Activated CD4-positive, alpha-beta T cell treated with anti-CD3 and anti-CD28 coated beads, Interleukin-2, Interleukin-6, amounts not matched to agents 100 ng/mL and 50 ng/mL, durations not matched to agents 16 hours and 8 hours (primary cell): ENCODE data around the gene MRC1.

Source experiments
- DNase-seq: peaks from one replicate; pipeline ENCODE4 v3.0.0-alpha.2; 2020

MRC1 gene

DNA sequence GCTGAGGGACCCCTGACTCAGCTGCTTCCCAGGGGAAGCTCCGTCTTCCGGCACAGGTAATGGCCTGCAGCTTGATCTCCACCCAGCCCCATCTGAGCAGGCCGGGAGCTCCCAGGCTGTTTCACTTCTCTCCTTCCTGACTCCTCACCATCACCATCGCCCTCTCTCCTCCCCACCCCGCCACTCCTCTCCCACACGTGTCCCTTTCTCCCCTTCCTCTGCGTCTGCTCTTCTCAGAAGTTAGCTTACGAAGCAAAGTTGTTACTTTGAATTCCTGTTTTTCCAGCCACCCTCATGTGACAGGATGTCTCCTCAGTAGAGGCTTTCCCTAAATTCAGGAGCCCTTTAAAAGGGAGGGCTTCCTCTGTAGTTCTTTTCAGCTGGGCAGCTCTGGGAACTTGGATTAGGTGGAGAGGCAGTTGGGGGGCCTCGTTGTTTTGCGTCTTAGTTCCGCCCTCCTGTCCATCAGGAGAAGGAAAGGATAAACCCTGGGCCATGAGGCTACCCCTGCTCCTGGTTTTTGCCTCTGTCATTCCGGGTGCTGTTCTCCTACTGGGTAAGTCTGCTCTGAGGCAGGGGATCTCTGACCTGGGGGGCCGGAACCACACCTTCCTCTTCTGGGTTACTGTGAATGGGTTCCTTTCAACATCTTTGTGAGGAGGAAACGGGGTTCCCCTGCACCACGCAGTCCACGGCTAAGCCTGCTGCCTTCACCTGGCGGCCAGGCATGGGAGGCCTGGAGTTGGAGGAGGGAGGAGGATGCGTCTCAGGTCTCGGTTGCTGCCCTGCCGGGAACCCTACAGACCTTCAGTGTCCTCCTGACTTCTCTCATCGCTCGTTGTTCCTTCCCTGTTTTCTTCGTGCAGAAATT lies at the start of gene MRC1:
Gene MRC1 (plus strand): TSS at position 378 of the 871 bp plus-strand sequence. CDS start 118 bp downstream, at position 496.
- DNase-seq = no peak

- DNase-seq = no peak
These were observed 45.0 kb upstream of the MRC1 start for GRCh38 chr10:17764142-17764541.

GRCh38 chr10:17765602-17766001 lies 43.5 kb upstream of the MRC1 start:
- DNase-seq = no peak

- DNase-seq = no peak
These were observed 42.4 kb upstream of the MRC1 start for GRCh38 chr10:17766731-17767130.

- no peak for DNase-seq
These were observed 40.7 kb upstream of the MRC1 start for GRCh38 chr10:17768496-17768895.

DNA sequence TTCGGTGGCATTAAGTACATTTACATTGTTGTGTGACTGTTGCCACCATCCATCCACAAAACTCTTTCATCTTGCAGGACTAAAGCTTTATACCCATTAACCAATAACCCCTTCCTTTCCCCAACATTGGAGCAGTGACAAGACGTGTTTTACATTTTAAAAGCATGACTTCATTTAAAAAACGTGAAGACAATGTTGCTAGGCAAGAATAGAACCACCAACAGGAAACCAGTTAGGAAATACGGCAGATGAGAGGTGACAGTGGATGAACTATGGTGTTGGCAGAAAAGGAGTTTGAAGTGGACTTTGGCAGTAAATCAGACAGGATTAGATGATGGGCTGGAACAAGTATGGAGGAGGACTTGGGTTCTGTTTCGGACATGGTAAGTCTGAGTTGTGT lies 40.2 kb upstream of the MRC1 start:
- no peak for DNase-seq

DNA sequence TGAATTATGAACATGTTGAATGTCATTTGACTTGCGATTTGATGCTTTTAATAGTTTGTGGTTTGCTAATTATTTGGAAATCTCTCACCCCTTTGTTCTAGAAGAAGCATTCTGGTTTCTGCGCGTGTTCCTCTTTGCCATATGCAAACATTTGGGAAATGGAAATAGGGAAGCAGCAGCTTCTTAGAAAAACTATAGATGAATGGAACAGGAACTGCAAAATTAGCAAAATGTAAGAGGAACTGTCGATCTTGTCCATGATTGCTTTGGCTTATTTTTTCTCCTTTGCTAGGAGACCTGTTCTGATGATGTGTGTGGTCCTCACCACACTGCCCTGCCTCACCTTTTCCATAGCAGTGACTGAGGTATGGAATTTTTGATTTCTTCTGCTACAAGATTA lies 38.1 kb upstream of the MRC1 start:
- DNase-seq = no peak

DNA sequence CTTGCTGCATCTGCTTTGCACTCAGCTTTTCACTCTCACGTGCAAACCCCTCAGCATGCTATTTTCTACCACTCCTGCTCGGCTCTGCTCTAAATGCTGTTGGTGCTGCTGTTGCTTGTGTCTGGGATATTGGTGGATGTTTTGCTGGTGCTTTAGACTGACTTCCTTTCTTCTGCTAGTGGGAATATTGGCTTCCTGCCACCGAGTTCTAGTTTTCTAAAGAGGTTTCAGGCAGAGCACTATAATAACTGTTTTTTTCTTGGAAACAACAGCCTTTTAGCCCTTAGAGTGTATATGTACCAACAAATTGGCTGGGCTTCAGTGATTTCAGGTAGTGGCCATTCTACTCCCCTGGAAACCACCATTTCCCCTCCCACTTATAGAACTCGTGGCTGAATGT lies 29.4 kb upstream of the MRC1 start:
- no peak for DNase-seq

- no peak for DNase-seq
These were observed 28.4 kb upstream of the MRC1 start for GRCh38 chr10:17780727-17781126.

GRCh38 chr10:17781856-17782255 lies 27.3 kb upstream of the MRC1 start:
- DNase-seq = no peak

- no peak for DNase-seq
These were observed 26.1 kb upstream of the MRC1 start for GRCh38 chr10:17782921-17783665.

DNA sequence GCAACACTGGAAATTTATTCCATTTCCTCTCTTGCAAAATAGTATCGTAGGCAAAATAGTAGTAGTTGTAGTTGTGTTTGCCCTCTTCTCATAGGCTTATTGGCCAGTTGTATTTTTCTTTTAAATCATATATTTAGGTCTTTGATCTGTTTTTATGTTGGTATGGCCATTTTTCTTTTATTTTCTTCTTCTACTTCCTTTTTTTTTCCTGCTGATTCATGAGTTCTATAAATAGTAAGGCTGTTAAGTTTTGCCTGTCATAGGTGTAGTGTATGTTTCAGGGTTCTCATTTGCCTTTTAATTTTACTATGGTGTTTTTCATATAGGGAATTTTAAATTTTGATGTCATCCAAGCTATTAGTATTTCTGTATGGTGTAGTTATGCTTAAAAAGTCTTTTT lies 25.4 kb upstream of the MRC1 start:
- no peak for DNase-seq

DNA sequence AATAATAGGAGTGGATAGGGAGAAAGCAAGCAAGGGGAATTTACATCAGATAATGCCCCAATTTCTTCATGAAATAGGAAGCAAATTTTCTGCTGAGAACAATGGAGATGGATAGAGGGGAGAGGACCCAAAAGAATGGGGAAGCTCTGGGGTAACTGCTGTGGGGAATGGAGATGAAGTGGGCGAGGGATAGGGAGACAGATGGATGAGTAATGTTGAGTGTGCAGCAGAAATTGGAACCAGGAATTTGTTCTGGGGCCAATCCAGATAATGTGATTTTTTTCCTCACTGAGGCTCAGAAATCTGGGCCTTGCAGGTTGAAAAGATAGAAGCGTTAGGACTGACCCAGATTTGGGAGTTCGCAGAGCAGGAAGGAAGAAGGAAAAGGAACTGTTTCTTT lies 24.5 kb upstream of the MRC1 start:
- no peak for DNase-seq

- DNase-seq = no peak
These were observed 23.7 kb upstream of the MRC1 start for GRCh38 chr10:17785276-17785930.

DNA sequence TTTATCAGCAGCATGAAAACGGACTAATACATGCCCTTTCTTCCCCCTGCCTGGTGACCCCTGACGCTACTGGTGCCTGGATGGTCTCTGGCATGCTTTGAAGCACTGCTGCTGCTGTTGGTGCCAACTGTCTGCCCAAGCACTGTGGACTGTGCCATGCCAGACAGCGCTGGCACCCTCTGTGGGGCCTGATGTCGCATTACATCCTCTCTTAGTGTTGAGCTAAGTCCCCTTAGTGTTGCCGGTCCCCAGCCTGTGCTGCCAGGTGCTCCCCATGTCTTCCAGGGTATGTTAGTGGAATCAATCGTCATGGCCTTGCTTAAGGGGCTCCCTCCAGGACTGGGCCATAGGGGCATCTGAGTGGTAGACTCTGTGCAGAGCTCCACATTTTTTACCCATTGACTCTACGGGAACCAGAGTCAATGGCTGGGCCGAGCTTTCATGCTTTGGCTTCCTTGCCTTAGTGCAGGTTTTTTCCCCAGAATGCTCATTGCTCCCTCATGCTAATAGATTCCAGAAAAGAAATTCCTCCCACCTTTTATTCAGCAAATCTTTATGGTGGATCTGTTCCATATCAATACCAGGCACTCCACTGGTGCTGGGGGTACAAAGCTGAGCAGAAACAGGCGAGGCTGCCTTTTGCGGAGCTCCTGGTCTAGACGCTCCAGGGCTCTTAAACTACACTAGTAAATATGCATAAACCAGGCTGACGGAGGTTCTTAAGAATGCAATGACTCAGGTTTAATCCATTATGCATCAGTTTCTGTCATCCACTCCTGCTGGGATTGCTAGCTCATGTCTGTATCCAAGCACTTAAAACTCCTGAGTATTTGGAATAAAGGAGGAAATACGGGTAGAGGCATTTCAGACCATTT lies 21.8 kb upstream of the MRC1 start:
- no peak for DNase-seq

DNA sequence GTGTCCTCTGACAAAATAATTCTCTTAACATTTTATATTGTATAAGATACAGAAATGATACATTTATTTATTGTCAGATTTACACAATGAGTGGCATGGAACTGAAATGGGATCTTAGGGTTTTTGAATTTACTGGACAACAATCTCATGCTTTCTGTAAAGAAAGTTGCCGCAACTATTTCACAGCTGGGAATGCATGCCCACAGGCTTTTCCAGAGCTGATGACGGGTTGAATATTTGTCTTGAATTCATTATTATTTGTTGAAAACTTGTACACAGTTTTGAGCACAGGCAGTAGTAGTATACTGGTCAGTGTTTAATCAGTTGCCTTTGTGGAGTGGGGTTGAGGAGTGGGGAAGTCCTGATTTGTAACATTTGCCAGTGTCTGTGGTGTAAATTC lies 20.5 kb upstream of the MRC1 start:
- DNase-seq = no peak

GRCh38 chr10:17789396-17789795 lies 19.8 kb upstream of the MRC1 start:
- no peak for DNase-seq

DNA sequence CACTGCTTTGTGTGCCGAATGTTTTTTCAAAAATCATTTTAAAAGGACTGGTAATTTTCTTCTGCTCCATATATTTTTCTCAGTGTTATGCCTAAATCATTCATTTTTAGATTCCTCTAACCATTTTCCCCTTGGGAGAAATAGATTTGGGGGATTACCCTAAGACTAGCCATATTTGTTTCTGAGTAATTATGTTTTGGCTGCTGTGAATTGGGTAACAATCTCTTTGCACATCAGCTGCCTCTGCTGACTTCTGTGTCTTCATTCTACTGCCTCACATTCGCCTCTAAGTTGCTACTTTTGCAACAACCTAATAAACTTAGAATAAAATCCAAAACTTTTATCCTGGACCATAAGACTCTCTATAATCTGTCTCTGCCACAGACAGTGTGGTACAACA lies 18.5 kb upstream of the MRC1 start:
- no peak for DNase-seq

GRCh38 chr10:17792991-17793390 lies 16.2 kb upstream of the MRC1 start:
- no peak for DNase-seq

DNA sequence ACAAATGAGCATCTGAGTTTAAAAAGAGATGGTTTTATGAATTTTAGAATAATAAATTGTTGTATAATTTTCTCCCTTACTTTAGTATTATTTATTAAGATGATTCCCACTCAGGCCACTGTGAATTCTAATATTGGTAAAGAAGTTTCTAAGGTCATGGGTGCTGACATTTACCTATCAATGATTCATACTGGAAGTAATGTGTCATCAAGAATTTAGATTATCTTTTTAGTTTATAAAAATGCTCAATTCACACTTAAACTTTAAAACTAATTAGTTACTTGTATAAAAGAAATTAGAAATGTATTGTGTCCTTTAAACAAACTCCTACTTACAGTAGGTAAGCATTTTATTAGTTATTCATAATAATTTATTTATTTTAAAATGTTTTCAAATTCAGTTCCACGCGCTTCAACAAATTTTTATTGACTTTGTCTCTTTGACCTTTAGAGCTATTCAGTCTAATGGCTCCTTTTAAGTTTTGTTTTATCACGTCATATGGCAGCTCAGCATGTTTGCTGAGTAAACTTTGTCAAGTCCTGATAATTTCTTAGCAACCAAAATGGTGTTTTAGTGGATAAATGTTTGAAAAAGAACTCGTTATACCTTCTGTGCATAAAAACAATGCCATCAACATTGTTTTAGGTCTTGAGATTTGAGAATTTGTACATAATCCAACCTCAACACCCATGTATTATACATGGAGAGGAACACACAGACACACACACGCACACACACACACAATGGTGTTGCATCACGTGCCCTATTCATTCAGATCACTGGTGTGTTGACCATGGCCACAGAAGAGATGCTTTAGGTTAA lies 15.1 kb upstream of the MRC1 start:
- DNase-seq = no peak

GRCh38 chr10:17795083-17795482 lies 14.1 kb upstream of the MRC1 start:
- DNase-seq = no peak
